Endothelial cell (in vitro differentiated cells): ENCODE data around the gene RPL38. TPM values are rescaled to one million over a fixed set of nuclear protein-coding genes. Genes with fewer than 3 reads are reported as not detected.
A peak's percentile ranks its signal among the peaks of the same experiment; 100 is the strongest.

Source experiments
- DNase-seq: peaks from one replicate; pipeline ENCODE4 v3.0.0; 2021; ENCODE audit warnings: low spot score
- H3K27ac Mint-ChIP-seq: one replicate; pipeline ENCODE4 v1.8.0; 2021; ENCODE audit warnings: mixed read lengths, inconsistent platforms; ENCODE audit not compliant: unreplicated experiment
- H3K27me3 Mint-ChIP-seq: one replicate; pipeline ENCODE4 v1.8.0; 2021; ENCODE audit warnings: mild to moderate bottlenecking, moderate library complexity, mixed read lengths, inconsistent platforms; ENCODE audit not compliant: unreplicated experiment
- H3K36me3 Mint-ChIP-seq: one replicate; pipeline ENCODE4 v1.8.0; 2021; ENCODE audit warnings: mild to moderate bottlenecking, low read depth, mixed read lengths, inconsistent platforms; ENCODE audit not compliant: unreplicated experiment
- H3K4me1 Mint-ChIP-seq: one replicate; pipeline ENCODE4 v1.8.0; 2021; ENCODE audit warnings: mild to moderate bottlenecking, mixed read lengths, inconsistent platforms; ENCODE audit not compliant: unreplicated experiment
- H3K4me3 Mint-ChIP-seq: one replicate; pipeline ENCODE4 v1.8.0; 2021; ENCODE audit warnings: mild to moderate bottlenecking, mixed read lengths, inconsistent platforms; ENCODE audit not compliant: unreplicated experiment
- H3K9me3 Mint-ChIP-seq: one replicate; pipeline ENCODE4 v1.8.0; 2021; ENCODE audit warnings: mixed read lengths, inconsistent platforms; ENCODE audit not compliant: unreplicated experiment
- total RNA-seq: library from RNA; stranded (reverse); fragmentation: NEBNext Ultra II Directional; extraction: Animal tissue kit (Norgen Biotek cat#: 25700); gene quantifications from one replicate; pipeline ENCODE4 v1.2.1, GENCODE V29; 2021; ENCODE audit not compliant: unreplicated experiment
- TF ChIP-seq, protein P1 (sequence below): fragments of 200-600 bp; sonication (generic); IDR thresholded peaks from one replicate; pipeline ENCODE4 v1.5.0; 2021; ENCODE audit warnings: antibody characterized with exemption; ENCODE audit not compliant: unreplicated experiment

Gene RPL38
- total RNA-seq, 1 donor from 2014 or later, result 1,802 TPM

DNA sequence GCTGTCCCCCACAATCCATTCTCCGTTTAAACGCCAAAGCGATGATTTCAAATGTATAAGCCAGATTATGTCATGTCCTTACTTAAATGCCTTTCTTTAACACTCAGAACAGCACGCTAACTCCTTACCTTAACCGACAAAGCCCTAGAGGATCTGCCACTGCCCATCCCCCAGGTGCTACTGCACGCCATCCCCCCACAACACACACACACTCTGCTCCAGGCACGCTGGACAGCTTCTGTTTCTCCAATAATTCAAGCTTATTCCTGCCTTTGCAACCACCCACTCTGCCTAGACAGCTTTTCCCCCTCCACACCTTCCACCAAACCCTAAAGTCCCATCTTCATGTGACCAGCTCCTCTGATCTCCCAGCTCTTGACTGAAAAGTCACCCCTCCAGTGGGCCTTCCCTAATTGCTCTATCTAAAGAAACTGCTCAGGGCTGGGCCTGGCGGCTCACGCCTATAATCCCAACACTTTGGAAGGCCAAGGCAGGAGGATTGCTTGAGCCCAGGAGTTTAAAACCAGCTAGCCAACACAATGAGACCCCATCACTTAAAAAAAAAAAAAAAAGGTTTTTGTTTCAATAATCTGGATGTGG is 38.9 kb upstream of the RPL38 start:
- no peaks in the 10 kb centered on the region for H3K4me1 Mint-ChIP-seq
- no peak for DNase-seq
- peaks cover 2% of the 10 kb centered on the region for H3K27me3 Mint-ChIP-seq
- no peaks in the 10 kb centered on the region for H3K9me3 Mint-ChIP-seq
- H3K4me3 Mint-ChIP-seq, result no peak overlapping the region
- H3K36me3 Mint-ChIP-seq, result peaks cover 3% of the 10 kb centered on the region
- no peak overlapping the region for H3K27ac Mint-ChIP-seq
- TF ChIP-seq, protein P1, sequence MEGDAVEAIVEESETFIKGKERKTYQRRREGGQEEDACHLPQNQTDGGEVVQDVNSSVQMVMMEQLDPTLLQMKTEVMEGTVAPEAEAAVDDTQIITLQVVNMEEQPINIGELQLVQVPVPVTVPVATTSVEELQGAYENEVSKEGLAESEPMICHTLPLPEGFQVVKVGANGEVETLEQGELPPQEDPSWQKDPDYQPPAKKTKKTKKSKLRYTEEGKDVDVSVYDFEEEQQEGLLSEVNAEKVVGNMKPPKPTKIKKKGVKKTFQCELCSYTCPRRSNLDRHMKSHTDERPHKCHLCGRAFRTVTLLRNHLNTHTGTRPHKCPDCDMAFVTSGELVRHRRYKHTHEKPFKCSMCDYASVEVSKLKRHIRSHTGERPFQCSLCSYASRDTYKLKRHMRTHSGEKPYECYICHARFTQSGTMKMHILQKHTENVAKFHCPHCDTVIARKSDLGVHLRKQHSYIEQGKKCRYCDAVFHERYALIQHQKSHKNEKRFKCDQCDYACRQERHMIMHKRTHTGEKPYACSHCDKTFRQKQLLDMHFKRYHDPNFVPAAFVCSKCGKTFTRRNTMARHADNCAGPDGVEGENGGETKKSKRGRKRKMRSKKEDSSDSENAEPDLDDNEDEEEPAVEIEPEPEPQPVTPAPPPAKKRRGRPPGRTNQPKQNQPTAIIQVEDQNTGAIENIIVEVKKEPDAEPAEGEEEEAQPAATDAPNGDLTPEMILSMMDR, result no peak

DNA sequence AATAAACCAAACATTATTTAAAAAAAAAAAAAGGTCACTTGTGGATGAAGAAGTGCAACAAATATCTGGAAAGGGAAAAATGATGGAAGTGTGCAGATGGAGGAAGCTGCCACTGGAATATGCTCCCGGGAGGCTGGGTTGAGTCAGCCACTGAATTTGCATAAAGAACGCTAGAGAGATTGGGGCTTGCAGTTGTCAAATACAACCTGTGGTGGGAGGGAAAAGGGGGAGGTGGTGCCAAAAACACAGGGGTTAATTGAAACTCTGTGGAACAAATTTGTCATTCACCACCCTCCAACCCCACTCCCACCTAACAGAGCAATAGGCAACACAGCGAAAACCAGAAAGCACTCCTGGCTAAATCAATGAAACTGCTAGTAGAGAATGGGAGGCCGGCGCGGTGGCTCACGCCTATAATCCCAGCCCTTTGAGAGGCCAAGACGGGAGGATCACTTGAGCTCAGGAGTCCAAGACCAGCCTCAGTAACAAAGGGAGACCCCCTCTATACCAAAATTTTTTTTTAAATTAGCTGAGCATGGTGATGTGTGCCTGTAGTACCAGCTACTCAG is 37.6 kb upstream of the RPL38 start:
- Mint-ChIP-seq H3K36me3 (peaks cover 4% of the 10 kb centered on the region), H3K9me3 (no peaks in the 10 kb centered on the region), H3K27ac (no peak overlapping the region), H3K4me3 (no peak overlapping the region), H3K27me3 (peaks cover 2% of the 10 kb centered on the region), H3K4me1 (no peaks in the 10 kb centered on the region)
- DNase-seq, result no peak
- TF ChIP-seq, protein P1, result no peak

DNA sequence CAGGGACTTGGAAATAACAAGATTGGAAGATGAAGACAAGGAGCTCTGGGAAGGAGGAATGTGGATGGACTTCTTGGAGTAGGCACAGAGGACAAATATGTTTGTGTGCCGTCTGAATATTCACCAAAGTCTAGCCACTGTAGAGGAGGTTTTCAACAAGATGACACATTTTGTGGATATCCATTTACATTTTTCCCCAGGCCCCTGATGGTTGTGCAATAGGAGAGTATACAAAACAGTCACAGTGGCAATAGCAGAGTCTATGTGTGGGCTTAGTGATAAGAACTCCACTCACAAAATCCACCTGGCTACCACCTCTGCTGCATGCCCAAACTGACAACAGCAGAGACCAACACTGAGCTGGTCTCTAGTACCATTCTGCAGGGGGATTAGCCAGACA is 32.6 kb upstream of the RPL38 start:
- Mint-ChIP-seq H3K36me3 (peaks cover 4% of the 10 kb centered on the region), H3K27me3 (peaks cover 2% of the 10 kb centered on the region), H3K27ac (no peak overlapping the region), H3K9me3 (no peaks in the 10 kb centered on the region), H3K4me1 (no peaks in the 10 kb centered on the region), H3K4me3 (no peak overlapping the region)
- DNase-seq, result no peak
- TF ChIP-seq, protein P1, result no peak

DNA sequence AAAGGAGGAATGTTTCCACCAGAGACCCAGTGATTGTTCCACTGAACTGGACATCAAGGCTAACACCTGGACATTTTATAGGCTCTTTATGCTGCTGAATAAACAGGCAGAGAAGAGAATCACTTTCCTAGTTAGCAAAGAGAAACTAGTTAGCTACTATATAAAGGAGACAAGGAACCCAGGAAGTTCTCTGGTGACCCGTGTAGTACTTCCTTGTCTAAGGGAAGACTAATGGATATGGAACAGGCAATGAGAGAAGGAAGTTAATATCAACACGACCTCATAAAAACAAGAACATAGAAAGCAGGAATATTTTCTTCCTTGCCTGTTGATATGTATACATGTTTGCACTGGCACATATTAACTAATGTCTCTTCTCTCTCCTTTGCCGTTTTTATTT is 30.8 kb upstream of the RPL38 start:
- no peak for DNase-seq
- Mint-ChIP-seq H3K4me1 (no peaks in the 10 kb centered on the region), H3K27me3 (peaks cover 1% of the 10 kb centered on the region), H3K4me3 (no peak overlapping the region), H3K9me3 (no peaks in the 10 kb centered on the region), H3K36me3 (peaks cover 4% of the 10 kb centered on the region), H3K27ac (no peak overlapping the region)
- TF ChIP-seq, protein P1, result no peak

DNA sequence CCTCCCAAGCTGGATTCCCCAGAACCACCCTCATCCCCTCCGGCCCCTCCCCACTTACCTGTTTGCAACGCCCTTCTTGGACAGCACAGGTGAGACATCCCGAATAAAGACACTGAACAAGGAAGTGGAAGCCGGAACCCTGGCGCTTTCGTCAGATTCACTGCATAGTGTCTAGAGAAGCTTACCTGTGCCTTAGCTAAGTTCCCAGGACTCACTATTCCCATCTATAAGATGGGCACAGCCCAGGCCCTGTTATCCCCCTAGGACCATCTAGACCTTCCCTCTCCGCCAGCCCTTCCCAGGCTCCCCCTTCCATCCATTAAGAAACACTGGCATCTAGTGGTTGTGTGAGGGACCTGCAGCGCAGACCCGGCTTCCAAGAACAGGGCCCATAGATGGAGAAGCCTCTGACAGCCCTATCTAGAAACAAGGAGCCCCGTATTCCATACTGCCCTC is 26.9 kb upstream of the RPL38 start:
- Mint-ChIP-seq H3K27ac (no peak overlapping the region), H3K4me1 (no peaks in the 10 kb centered on the region)

More for the DNA sequence above, 26.9 kb upstream of the RPL38 start:
- Mint-ChIP-seq H3K9me3 (no peaks in the 10 kb centered on the region), H3K36me3 (no peaks in the 10 kb centered on the region), H3K27me3 (no peaks in the 10 kb centered on the region), H3K4me3 (no peak overlapping the region)
- DNase-seq, result peak; percentile 82
- TF ChIP-seq, protein P1, result peak; percentile 57
